RWPE2 (cell line): ENCODE results near the gene CCDC88B.

Experiments used
- ATAC-seq: fragments of 200-7000 bp; cut with Tn5 transposase; 3 replicates; pipeline ENCODE4 v1.9.1; 2021; ENCODE audit warnings: low read depth
- DNase-seq: peaks from one replicate; pipeline ENCODE4 v3.0.0-alpha.2; 2020; ENCODE audit warnings: low spot score
- H3K27ac ChIP-seq: fragments of 450-650 bp; 2 replicates; pipeline ENCODE4 v1.5.1; 2017; ENCODE audit warnings: mild to moderate bottlenecking; ENCODE audit not compliant: poor library complexity, severe bottlenecking
- H3K27me3 ChIP-seq: fragments of 250-450 bp; sonication (Bioruptor Pico); 2 replicates; pipeline ENCODE4 v1.5.1; 2021; ENCODE audit warnings: mild to moderate bottlenecking, moderate library complexity; ENCODE audit not compliant: insufficient read depth, poor library complexity, severe bottlenecking
- H3K36me3 ChIP-seq: fragments of 250-450 bp; sonication (Bioruptor Pico); 2 replicates; pipeline ENCODE4 v1.5.1; 2020; ENCODE audit warnings: low read depth, mild to moderate bottlenecking, moderate library complexity
- H3K4me1 ChIP-seq: fragments of 250-450 bp; sonication (Bioruptor Pico); 2 replicates; pipeline ENCODE4 v1.5.1; 2021; ENCODE audit warnings: mild to moderate bottlenecking, moderate library complexity; ENCODE audit not compliant: insufficient read depth, poor library complexity, severe bottlenecking
- H3K4me3 ChIP-seq: fragments of 250-450 bp; sonication (Bioruptor Pico); 2 replicates; pipeline ENCODE4 v1.5.1; 2021; ENCODE audit warnings: mild to moderate bottlenecking, moderate library complexity; ENCODE audit not compliant: severe bottlenecking
- H3K9me3 ChIP-seq: fragments of 250-450 bp; sonication (Bioruptor Pico); 2 replicates; pipeline ENCODE4 v1.5.1; 2021; ENCODE audit warnings: mild to moderate bottlenecking, moderate library complexity; ENCODE audit not compliant: severe bottlenecking
- CTCF ChIP-seq: fragments of 450-650 bp; IDR thresholded peaks from one replicate; pipeline ENCODE4 v1.5.1; 2017; ENCODE audit warnings: mild to moderate bottlenecking, moderate library complexity; ENCODE audit not compliant: poor library complexity, severe bottlenecking

CCDC88B gene

DNA sequence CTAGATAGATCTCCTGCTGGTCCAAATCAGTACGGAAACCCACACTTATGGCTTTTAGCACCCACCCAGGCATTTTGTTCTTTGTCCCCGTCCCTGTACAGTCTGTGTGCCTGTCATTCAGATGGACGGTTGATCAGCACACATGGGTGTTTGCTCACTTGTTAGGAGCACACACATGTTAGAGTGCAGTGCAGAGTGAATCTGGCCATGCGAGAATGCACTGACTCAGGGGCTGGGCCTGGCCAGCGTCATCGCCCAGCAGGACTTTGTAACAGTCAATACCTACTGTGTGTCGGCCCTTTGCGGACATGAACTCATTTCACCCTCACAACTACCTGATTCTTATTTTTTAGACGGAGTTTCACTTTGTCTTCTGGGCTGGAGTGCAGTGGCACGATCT lies 22.3 kb downstream of the CCDC88B start:
- DNase-seq = no peak
- Histone ChIP-seq H3K4me3 (no peak overlapping the region), H3K36me3 (peaks cover 75% of the 10 kb centered on the region)

DNA sequence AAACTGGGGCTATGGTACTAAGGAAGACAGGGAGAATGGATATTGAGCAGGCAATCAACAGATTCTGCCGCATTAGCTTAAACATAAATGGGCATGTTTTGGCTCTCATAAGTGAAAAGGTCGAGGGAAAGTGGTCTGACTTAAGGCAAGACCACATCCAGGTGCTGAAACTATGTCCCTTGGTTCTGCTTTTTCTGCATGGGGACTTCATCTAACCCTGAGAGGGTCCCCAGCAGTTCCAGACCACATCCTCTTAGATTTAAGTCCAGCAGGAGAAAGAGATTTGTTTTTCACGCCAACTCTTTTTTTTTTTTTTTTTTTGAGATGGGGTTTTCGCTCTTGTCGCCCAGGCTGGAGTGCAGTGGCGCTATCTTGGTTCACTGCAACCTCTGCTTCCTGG lies 24.4 kb downstream of the CCDC88B start:
- Histone ChIP-seq H3K27ac (no peak overlapping the region), H3K4me3 (no peak overlapping the region), H3K4me1 (peaks cover 3% of the 10 kb centered on the region), H3K9me3 (no peaks in the 10 kb centered on the region), H3K27me3 (no peaks in the 10 kb centered on the region), H3K36me3 (peaks cover 96% of the 10 kb centered on the region)
- TF ChIP-seq CTCF = no peak
- no peak for DNase-seq
- no peak for ATAC-seq

More for the DNA sequence above, 22.3 kb downstream of the CCDC88B start:
- no peak for ATAC-seq
- no peak for TF ChIP-seq CTCF
- H3K4me1 ChIP-seq = peaks cover 16% of the 10 kb centered on the region
- no peaks in the 10 kb centered on the region for H3K27me3 ChIP-seq
- no peaks in the 10 kb centered on the region for H3K9me3 ChIP-seq
- H3K27ac ChIP-seq = no peak overlapping the region

GRCh38 chr11:64364911-64365310 lies 24.9 kb downstream of the CCDC88B start:
- ATAC-seq = no peak
- peaks cover 100% of the 10 kb centered on the region for H3K36me3 ChIP-seq
- DNase-seq = no peak
- no peaks in the 10 kb centered on the region for H3K9me3 ChIP-seq
- peaks cover 3% of the 10 kb centered on the region for H3K4me1 ChIP-seq
- TF ChIP-seq CTCF = no peak
- H3K27me3 ChIP-seq = no peaks in the 10 kb centered on the region
- no peak overlapping the region for H3K27ac ChIP-seq
- no peak overlapping the region for H3K4me3 ChIP-seq

DNA sequence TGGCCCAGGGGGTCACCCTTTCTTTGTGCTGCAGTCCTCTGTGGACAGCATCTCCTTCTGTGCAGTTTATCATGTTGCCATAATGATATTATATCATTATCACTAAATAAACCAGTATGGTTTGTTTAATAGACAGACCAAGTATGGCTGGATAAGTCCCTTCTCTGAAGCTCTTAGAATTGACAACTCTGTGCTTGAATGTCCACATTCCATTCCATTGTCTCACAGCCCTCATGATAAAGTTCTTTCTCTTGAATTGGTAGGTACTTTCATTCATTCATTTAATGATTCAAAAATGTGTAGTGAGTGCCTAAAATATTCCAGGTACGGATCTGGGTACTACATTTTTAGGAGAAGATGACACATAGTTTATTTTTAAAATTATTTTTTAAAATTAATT lies 26.7 kb downstream of the CCDC88B start:
- no peaks in the 10 kb centered on the region for H3K9me3 ChIP-seq
- TF ChIP-seq CTCF = no peak
- peak overlapping the region; percentile 24 for H3K27ac ChIP-seq
- peaks cover 90% of the 10 kb centered on the region for H3K36me3 ChIP-seq
- DNase-seq (no peak), ATAC-seq (peak; percentile 63)
- peaks cover 3% of the 10 kb centered on the region for H3K4me1 ChIP-seq
- no peaks in the 10 kb centered on the region for H3K27me3 ChIP-seq
- H3K4me3 ChIP-seq = no peak overlapping the region

- H3K36me3 ChIP-seq = peaks cover 77% of the 10 kb centered on the region
- no peak overlapping the region for H3K4me3 ChIP-seq
These were observed 28.1 kb downstream of the CCDC88B start for GRCh38 chr11:64367931-64368672.

More at GRCh38 chr11:64367931-64368672, 28.1 kb downstream of the CCDC88B start:
- Histone ChIP-seq H3K9me3 (no peaks in the 10 kb centered on the region), H3K4me1 (peaks cover 3% of the 10 kb centered on the region), H3K27ac (no peak overlapping the region), H3K27me3 (no peaks in the 10 kb centered on the region)
- no peak for ATAC-seq
- DNase-seq = no peak
- TF ChIP-seq CTCF = no peak
